ENCODE data around the gene HPSE2. TPM values are rescaled to one million over a fixed set of nuclear protein-coding genes. Genes with fewer than 3 reads are reported as not detected.

The HPSE2 gene
- total and polyA plus RNA-seq, 4 donors, result 0.05 TPM; not detected in 3

GRCh38 chr10:98959379-98959778 is 276.3 kb downstream of the HPSE2 start:
- 28% methylated on average over 2 of the region's 2 CpGs for WGBS
- no peaks in the 10 kb centered on the region for H3K4me1 ChIP-seq (ENCODE audit: control insufficient read depth in 4 of 4, insufficient read depth in 4 of 4, low read length in 3 of 4)
- TF ChIP-seq SP1 (IDR thresholded peaks at IDR 0.05) (no peak), REST (IDR thresholded peaks at IDR 0.05) (no peak), FOXA2 (IDR thresholded peaks at IDR 0.05) (no peak), ATF3 (IDR thresholded peaks at IDR 0.05) (no peak), FOXA1 (IDR thresholded peaks at IDR 0.05) (no peak), HNF4G (IDR thresholded peaks at IDR 0.05) (no peak), JUND (IDR thresholded peaks at IDR 0.05) (no peak), HNF4A (conservative IDR thresholded peaks at IDR 0.05) (no peak), YY1 (IDR thresholded peaks at IDR 0.05) (no peak), CTCF (IDR thresholded peaks at IDR 0.05; ENCODE audit: low read depth, low read length, missing input control) (no peak), GABPA (IDR thresholded peaks at IDR 0.05 in 1 of 2, conservative IDR thresholded peaks at IDR 0.05 in 1 of 2) (no peak), EGR1 (IDR thresholded peaks at IDR 0.05; ENCODE audit: low read depth in 2 of 2) (no peak), ZBTB33 (IDR thresholded peaks at IDR 0.05) (no peak), TAF1 (conservative IDR thresholded peaks at IDR 0.05) (no peak), RAD21 (IDR thresholded peaks at IDR 0.05) (no peak), MAX (IDR thresholded peaks at IDR 0.05) (no peak), NR2F2 (IDR thresholded peaks at IDR 0.05) (no peak), RXRA (IDR thresholded peaks at IDR 0.05) (no peak)

More at GRCh38 chr10:98959379-98959778, 276.3 kb downstream of the HPSE2 start:
- Histone ChIP-seq H3K9me3 (ENCODE audit: control insufficient read depth in 4 of 4, low read length in 3 of 4) (no peaks in the 10 kb centered on the region), H3K36me3 (ENCODE audit: control insufficient read depth in 4 of 4, insufficient read depth in 3 of 4, low read depth in 1 of 4, low read length in 3 of 4) (no peaks in the 10 kb centered on the region), H3K9ac (ENCODE audit: low read depth in 1 of 2, low read length in 2 of 2) (no peak overlapping the region), H3K4me3 (ENCODE audit: low read depth in 1 of 3, low read length in 3 of 3) (no peak overlapping the region), H3K27ac (ENCODE audit: low read depth in 1 of 2, low read length in 2 of 2) (no peak overlapping the region), H3K27me3 (ENCODE audit: control insufficient read depth in 4 of 4, insufficient read depth in 4 of 4, low read length in 3 of 4) (peaks cover 0 to 3% (median under 1%) of the 10 kb centered on the region in 4 donors)
- DNase-seq (ENCODE audit: low spot score), result no peak
